ENCODE measurements around the gene SH3BP5. TPM values are rescaled to one million over a fixed set of nuclear protein-coding genes. Genes with fewer than 3 reads are reported as not detected.
A peak's percentile ranks its signal among the peaks of the same experiment; 100 is the strongest.

Gene SH3BP5
- total and polyA plus RNA-seq, 12 donors: 119 to 1,158 (median 180) TPM

DNA sequence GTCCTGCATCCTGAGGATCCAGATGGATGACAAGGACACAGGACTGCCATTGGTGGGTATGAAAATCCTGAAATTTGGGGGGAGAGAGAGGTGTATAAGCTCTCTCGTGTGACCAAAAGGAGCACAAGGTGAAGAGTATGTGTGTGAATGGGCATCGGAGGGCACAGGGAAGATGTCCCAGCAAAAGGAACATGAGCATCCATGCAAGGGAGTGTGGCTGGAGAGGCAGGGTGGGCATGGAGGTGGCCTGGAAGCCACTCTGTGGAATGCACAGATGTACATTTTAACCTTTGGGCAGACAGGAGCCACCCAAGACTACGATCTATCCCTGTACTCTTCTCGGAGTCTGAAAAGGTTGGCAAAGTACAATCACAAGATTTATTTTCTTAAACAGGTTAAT, 71.9 kb downstream of the SH3BP5 start:
- intact Hi-C loops (cut with DNase I): loop anchor here in 1 of 2 donors (10.0 kb wide), 1 partner anchor 124 kb away; no protein-coding TSS in a partner anchor
- H3K4me1 ChIP-seq (replicated peaks in 1 of 2): peaks cover 19 to 24% of the 10 kb centered on the region in 2 donors
- DNase-seq: no peak
- no peaks in the 10 kb centered on the region for H3K27me3 ChIP-seq
- peaks cover 0 to 67% of the 10 kb centered on the region in 2 donors for H3K36me3 ChIP-seq (replicated peaks in 1 of 2)
- no peak for TF ChIP-seq POLR2A (IDR thresholded peaks at IDR 0.05)
- TF ChIP-seq, protein P1, sequence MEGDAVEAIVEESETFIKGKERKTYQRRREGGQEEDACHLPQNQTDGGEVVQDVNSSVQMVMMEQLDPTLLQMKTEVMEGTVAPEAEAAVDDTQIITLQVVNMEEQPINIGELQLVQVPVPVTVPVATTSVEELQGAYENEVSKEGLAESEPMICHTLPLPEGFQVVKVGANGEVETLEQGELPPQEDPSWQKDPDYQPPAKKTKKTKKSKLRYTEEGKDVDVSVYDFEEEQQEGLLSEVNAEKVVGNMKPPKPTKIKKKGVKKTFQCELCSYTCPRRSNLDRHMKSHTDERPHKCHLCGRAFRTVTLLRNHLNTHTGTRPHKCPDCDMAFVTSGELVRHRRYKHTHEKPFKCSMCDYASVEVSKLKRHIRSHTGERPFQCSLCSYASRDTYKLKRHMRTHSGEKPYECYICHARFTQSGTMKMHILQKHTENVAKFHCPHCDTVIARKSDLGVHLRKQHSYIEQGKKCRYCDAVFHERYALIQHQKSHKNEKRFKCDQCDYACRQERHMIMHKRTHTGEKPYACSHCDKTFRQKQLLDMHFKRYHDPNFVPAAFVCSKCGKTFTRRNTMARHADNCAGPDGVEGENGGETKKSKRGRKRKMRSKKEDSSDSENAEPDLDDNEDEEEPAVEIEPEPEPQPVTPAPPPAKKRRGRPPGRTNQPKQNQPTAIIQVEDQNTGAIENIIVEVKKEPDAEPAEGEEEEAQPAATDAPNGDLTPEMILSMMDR (IDR thresholded peaks at IDR 0.05): no peak
- H3K4me3 ChIP-seq: no peak overlapping the region
- WGBS, 4 donors: 88 to 94% (median 89%) methylated on average over 4 of the region's 4 CpGs
- H3K27ac ChIP-seq: peak overlapping the region in 2 of 5 donors; percentile 20 to 33
- H3K9me3 ChIP-seq (replicated peaks in 1 of 3): no peaks in the 10 kb centered on the region

DNA sequence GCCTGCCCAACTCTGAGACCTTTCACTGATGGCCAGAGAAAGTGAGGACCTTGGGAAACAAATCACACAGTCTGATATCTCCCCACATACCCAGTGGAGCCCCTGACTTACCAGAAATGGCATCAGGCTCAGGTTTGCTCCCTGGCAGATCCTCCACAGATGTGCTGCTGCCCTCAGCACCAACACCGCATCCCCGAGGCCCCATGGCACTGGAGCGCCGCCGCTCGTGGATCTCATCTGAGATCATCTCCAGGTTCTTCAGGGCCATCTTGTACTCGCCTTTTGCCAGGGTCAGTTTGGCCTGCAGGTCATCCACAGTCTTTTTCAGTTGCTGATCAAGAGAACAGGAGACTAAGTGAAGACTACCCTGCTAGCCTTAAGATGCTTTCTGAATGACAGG, 73.7 kb downstream of the SH3BP5 start:
- Histone ChIP-seq H3K9me3 (replicated peaks in 1 of 3) (no peaks in the 10 kb centered on the region), H3K4me1 (replicated peaks in 1 of 2) (peaks cover 4 to 16% of the 10 kb centered on the region in 2 donors), H3K4me3 (no peak overlapping the region), H3K27ac (peak overlapping the region in 2 of 5 donors; percentile 30 to 40), H3K27me3 (no peaks in the 10 kb centered on the region), H3K36me3 (replicated peaks in 1 of 2) (peaks cover 0 to 85% of the 10 kb centered on the region in 2 donors)
- intact Hi-C loops (cut with DNase I): loop anchor here in 1 of 2 donors (5.0 kb wide), 1 partner anchor 144 kb away; no protein-coding TSS in a partner anchor
- DNase-seq: no peak
- TF ChIP-seq, protein P1 (IDR thresholded peaks at IDR 0.05): no peak
- no peak for TF ChIP-seq POLR2A (IDR thresholded peaks at IDR 0.05)
- WGBS, 4 donors: 85 to 94% (median 91%) methylated on average over 7 of the region's 7 CpGs

DNA sequence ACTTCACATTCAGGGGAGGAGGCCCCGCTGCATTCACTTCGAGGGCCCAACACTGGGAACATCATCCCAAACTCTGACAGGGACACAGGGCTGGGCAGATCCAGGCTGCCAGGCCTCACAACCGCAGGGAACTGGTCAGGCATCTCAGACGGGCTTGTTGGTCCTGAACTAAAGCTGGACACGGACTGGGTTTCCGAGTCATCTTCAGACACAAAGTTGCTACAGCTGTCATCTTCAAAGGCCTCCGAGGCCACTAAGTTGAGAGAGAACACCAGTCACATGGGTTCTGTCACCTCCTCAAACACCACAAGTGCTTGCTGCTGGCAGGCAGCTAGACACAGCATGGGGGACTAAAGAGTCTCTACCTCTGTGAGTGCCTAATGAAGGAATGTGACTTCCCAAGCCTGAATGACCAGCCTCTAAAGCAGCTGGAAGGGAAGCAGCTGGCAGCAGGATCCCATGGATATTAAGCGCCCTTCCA, 75.5 kb downstream of the SH3BP5 start:
- Histone ChIP-seq H3K9me3 (replicated peaks in 1 of 3) (no peaks in the 10 kb centered on the region), H3K4me3 (no peak overlapping the region), H3K36me3 (replicated peaks in 1 of 2) (peaks cover 0 to 98% of the 10 kb centered on the region in 2 donors), H3K4me1 (replicated peaks in 1 of 2) (peaks cover 0 to 13% of the 10 kb centered on the region in 2 donors), H3K27me3 (no peaks in the 10 kb centered on the region), H3K27ac (peak overlapping the region in 2 of 5 donors; percentile 67 to 72)
- intact Hi-C loops (cut with DNase I): loop anchor here in 1 of 2 donors (5.0 kb wide), 1 partner anchor 145 kb away; no protein-coding TSS in a partner anchor
- DNase-seq: no peak
- 60 to 70% (median 68%) methylated on average over 2 to 8 of the region's 8 CpGs for WGBS, 4 donors
- TF ChIP-seq, protein P1 (IDR thresholded peaks at IDR 0.05): no peak
- no peak for TF ChIP-seq POLR2A (IDR thresholded peaks at IDR 0.05)

DNA sequence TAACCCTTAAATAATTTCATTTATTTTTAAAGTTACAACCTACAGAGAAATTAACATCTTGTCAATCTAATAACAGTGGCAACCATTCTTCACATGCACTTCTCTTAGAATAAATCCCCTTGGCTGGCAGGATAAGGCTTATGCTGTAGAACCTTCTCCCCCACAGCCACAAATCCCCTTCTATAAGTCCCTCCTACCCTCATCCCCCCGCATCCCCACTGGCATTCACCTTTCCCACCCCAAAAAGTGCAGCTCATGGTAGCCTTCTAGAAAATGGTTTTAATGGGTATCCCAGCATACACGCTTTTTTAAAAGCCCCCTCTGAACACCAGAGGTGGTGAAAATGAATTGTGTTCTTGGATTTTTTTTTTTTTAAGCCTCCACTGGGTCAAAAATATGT, 77.2 kb downstream of the SH3BP5 start:
- peak overlapping the region in 3 of 5 donors; percentile 0 to 67 (median 5) for H3K27ac ChIP-seq
- intact Hi-C loops (cut with DNase I): loop anchor here in 1 of 2 donors (5.0 kb wide), 1 partner anchor 147 kb away; no protein-coding TSS in a partner anchor

More for the DNA sequence above, 77.2 kb downstream of the SH3BP5 start:
- TF ChIP-seq POLR2A (IDR thresholded peaks at IDR 0.05): no peak
- TF ChIP-seq, protein P1 (IDR thresholded peaks at IDR 0.05): no peak
- Histone ChIP-seq H3K4me3 (no peak overlapping the region), H3K4me1 (replicated peaks in 1 of 2) (peaks cover 0 to 13% of the 10 kb centered on the region in 2 donors), H3K9me3 (replicated peaks in 1 of 3) (no peaks in the 10 kb centered on the region), H3K27me3 (no peaks in the 10 kb centered on the region), H3K36me3 (replicated peaks in 1 of 2) (peaks cover 0 to 98% of the 10 kb centered on the region in 2 donors)
- DNase-seq: no peak
- WGBS, 4 donors: 86 to 90% (median 89%) methylated on average over 2 of the region's 2 CpGs

Measured in adrenal gland (tissue), 12 donors.